PC-3 (cell line): ENCODE measurements around the gene SLC36A1.

Source experiments
- EZH2 ChIP-seq: fragments of 300-600 bp; sonication (generic); IDR thresholded peaks from one replicate; pipeline ENCODE4 v1.6.1; 2017; ENCODE audit warnings: antibody characterized with exemption, mild to moderate bottlenecking, low read length; ENCODE audit not compliant: unreplicated experiment
- EZH2phosphoT487 ChIP-seq: fragments of 300-600 bp; sonication (generic); IDR thresholded peaks from 2 replicates; pipeline ENCODE4 v1.6.1; 2018; ENCODE audit warnings: mild to moderate bottlenecking, antibody characterized with exemption, low read length, borderline replicate concordance
- TF ChIP-seq, protein P1 (sequence below): fragments of 300-600 bp; sonication (generic); conservative IDR thresholded peaks from 2 replicates; pipeline ENCODE4 v1.5.1; 2017; ENCODE audit warnings: antibody characterized with exemption, low read depth, mild to moderate bottlenecking, low read length

DNA sequence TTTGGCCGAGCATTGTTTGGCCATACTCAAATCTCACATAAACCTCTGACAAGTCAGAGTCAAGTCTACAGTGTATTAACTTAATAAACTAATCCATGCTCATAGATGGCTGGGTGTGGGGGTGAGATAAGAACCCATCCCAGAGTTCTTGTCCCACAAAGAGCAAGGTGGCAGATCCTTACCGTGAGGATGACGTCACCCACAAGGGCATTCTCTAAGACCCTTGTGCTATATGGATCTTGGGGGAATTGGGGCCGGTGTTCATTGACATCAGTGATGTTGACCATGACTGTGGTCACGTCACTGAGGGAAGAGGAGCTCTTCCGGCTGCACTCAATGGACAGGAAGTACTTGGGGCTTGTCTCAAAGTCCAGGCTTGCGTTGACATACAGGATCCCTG, 81.6 kb downstream of the SLC36A1 start:
- TF ChIP-seq, protein P1, sequence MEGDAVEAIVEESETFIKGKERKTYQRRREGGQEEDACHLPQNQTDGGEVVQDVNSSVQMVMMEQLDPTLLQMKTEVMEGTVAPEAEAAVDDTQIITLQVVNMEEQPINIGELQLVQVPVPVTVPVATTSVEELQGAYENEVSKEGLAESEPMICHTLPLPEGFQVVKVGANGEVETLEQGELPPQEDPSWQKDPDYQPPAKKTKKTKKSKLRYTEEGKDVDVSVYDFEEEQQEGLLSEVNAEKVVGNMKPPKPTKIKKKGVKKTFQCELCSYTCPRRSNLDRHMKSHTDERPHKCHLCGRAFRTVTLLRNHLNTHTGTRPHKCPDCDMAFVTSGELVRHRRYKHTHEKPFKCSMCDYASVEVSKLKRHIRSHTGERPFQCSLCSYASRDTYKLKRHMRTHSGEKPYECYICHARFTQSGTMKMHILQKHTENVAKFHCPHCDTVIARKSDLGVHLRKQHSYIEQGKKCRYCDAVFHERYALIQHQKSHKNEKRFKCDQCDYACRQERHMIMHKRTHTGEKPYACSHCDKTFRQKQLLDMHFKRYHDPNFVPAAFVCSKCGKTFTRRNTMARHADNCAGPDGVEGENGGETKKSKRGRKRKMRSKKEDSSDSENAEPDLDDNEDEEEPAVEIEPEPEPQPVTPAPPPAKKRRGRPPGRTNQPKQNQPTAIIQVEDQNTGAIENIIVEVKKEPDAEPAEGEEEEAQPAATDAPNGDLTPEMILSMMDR: no peak
- TF ChIP-seq EZH2: no peak
- no peak for TF ChIP-seq EZH2phosphoT487
